AG09319 (cell line): ENCODE data around the gene BTBD10.

Experiments used
- DNase-seq: peaks from one replicate; pipeline ENCODE4 v3.0.0-alpha.2; 2010; ENCODE audit warnings: low read depth; ENCODE audit errors: extremely low read depth
- CTCF ChIP-seq: IDR thresholded peaks from 2 replicates; pipeline ENCODE4 v1.5.1; 2011; ENCODE audit warnings: low read depth, mild to moderate bottlenecking, inconsistent platforms, low read length, moderate library complexity

Gene BTBD10

GRCh38 chr11:13462901-13463778 is at the start of gene BTBD10:
Gene BTBD10, minus strand, starts transcription at chr11:13463222. Its CDS starts 18,098 bp downstream, at chr11:13445124.
- DNase-seq: peak; percentile 85
- no peak for TF ChIP-seq CTCF

- no peak for TF ChIP-seq CTCF
- DNase-seq: no peak
These were observed 40.4 kb upstream of the BTBD10 start for GRCh38 chr11:13503393-13503792.

GRCh38 chr11:13502492-13502891 is 39.5 kb upstream of the BTBD10 start:
- TF ChIP-seq CTCF: no peak

GRCh38 chr11:13495929-13496328 is 32.9 kb upstream of the BTBD10 start, which contains the start of gene PTH:
Gene PTH, minus strand, starts transcription at chr11:13495997. Its CDS starts 3,142 bp downstream, at chr11:13492855.
- no peak for DNase-seq
- no peak for TF ChIP-seq CTCF

More at GRCh38 chr11:13502492-13502891, 39.5 kb upstream of the BTBD10 start:
- DNase-seq: no peak

- no peak for DNase-seq
- TF ChIP-seq CTCF: no peak
These were observed 31.0 kb upstream of the BTBD10 start for GRCh38 chr11:13494051-13494450.

GRCh38 chr11:13487661-13488030 is 24.6 kb upstream of the BTBD10 start:
- no peak for DNase-seq
- peak; percentile 9 for TF ChIP-seq CTCF

GRCh38 chr11:13486926-13487660 is 24.1 kb upstream of the BTBD10 start:
- TF ChIP-seq CTCF: peak; percentile 16

More at GRCh38 chr11:13486926-13487660, 24.1 kb upstream of the BTBD10 start:
- DNase-seq: no peak
